Airway epithelial cell (primary cell): ENCODE results near the gene RBMY1A1. TPM values are rescaled to one million over a fixed set of nuclear protein-coding genes. Genes with fewer than 3 reads are reported as not detected.

Source experiments
- total RNA-seq: library from RNA; depleted of rRNA; stranded (reverse); fragments of >200 nt; gene quantifications from 2 replicates; pipeline ENCODE4 v1.2.3, GENCODE V29; 2015

RBMY1A1 gene
- total RNA-seq, result not detected in 2 replicates

DNA sequence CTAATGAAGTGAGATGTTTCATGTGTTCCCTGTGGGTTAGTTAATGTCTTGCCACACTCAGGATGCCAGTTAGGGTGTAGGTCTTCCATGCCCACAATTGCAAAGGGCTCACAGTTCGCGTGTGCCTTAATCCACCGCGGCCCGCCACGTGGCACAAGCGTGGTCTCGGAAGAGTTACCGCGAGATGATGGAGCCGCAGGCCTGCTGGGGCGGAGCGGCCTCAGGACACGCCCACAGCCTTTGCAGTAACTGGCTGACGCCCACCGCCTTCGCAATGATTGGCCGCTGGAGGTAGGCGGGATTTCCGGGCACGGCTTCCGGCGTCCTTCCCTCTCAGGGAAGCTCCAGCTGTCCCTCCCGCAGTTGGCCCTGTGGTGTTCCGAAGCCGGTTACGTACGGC lies at the start of gene RBMY1A1:
Gene RBMY1A1, plus strand, starts transcription at position 301 of the 400 bp plus-strand sequence. CDS start 2,013 bp downstream, outside the sequence.

DNA sequence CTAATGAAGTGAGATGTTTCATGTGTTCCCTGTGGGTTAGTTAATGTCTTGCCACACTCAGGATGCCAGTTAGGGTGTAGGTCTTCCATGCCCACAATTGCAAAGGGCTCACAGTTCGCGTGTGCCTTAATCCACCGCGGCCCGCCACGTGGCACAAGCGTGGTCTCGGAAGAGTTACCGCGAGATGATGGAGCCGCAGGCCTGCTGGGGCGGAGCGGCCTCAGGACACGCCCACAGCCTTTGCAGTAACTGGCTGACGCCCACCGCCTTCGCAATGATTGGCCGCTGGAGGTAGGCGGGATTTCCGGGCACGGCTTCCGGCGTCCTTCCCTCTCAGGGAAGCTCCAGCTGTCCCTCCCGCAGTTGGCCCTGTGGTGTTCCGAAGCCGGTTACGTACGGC lies 23.6 kb upstream of the RBMY1A1 start, which contains the start of gene RBMY1B:
Gene RBMY1B, plus strand, starts transcription at position 301 of the 400 bp plus-strand sequence. CDS start 2,013 bp downstream, outside the sequence.

Other genes starting within 250 kb of the RBMY1A1 start
- not detected in 2 replicates for gene RBMY1B, start 23.5 kb upstream of the RBMY1A1 start, total RNA-seq